SU-DHL-6 (cell line): ENCODE data around the gene CHMP2B.

Experiments used
- H2AFZ ChIP-seq: fragments of 200-600 bp; sonication (generic); 2 replicates; pipeline ENCODE4 v1.6.1; 2014; ENCODE audit warnings: low read depth, mild to moderate bottlenecking, moderate library complexity, mixed read lengths, antibody characterized with exemption, low read length; ENCODE audit not compliant: severe bottlenecking
- H3F3A ChIP-seq: fragments of 200-600 bp; shearing (Covaris generic); 2 replicates; pipeline ENCODE4 v1.6.0; 2016; ENCODE audit warnings: antibody characterized with exemption, mild to moderate bottlenecking; ENCODE audit not compliant: insufficient read depth
- H3K27ac ChIP-seq: fragments of 200-600 bp; sonication (generic); 2 replicates; pipeline ENCODE4 v1.5.1; 2016; ENCODE audit warnings: low read depth, mild to moderate bottlenecking, low read length, moderate library complexity, mixed read lengths
- H3K27me3 ChIP-seq: fragments of 200-600 bp; sonication (generic), shearing (Covaris generic); 2 replicates; pipeline ENCODE4 v1.6.0; 2014; ENCODE audit warnings: mild to moderate bottlenecking, low read length
- H3K36me3 ChIP-seq: fragments of 200-600 bp; sonication (generic); 2 replicates; pipeline ENCODE4 v1.6.1; 2014; ENCODE audit warnings: mild to moderate bottlenecking, low read length, mixed read lengths
- H3K4me2 ChIP-seq: fragments of 300-600, 200-600 bp; shearing (Covaris generic), sonication (generic); 2 replicates; pipeline ENCODE4 v1.6.0; 2014; ENCODE audit warnings: low read length, low read depth, mild to moderate bottlenecking; ENCODE audit not compliant: poor library complexity, severe bottlenecking
- H3K4me3 ChIP-seq: fragments of 200-600 bp; sonication (generic); 2 replicates; pipeline ENCODE4 v1.5.1; 2014; ENCODE audit warnings: antibody characterized with exemption, low read length, mild to moderate bottlenecking, mixed read lengths; ENCODE audit not compliant: insufficient read depth, poor library complexity, severe bottlenecking
- H3K79me2 ChIP-seq: fragments of 200-600 bp; sonication (generic); 2 replicates; pipeline ENCODE4 v1.6.1; 2014; ENCODE audit warnings: mild to moderate bottlenecking, low read length, moderate library complexity; ENCODE audit not compliant: insufficient read depth
- H3K9ac ChIP-seq: fragments of 200-600 bp; sonication (generic); 2 replicates; pipeline ENCODE4 v1.7.0; 2014; ENCODE audit warnings: mild to moderate bottlenecking, low read length
- H3K9me2 ChIP-seq: fragments of 200-600 bp; sonication (generic); replicated peaks from 2 replicates; pipeline ENCODE4 v1.6.1; 2014; ENCODE audit warnings: low read length; ENCODE audit not compliant: insufficient read depth
- H3K9me3 ChIP-seq: fragments of 200-600 bp; sonication (generic); 2 replicates; pipeline ENCODE4 v1.6.1; 2014; ENCODE audit warnings: low read length, mixed read lengths; ENCODE audit not compliant: insufficient read depth
- H4K20me1 ChIP-seq: fragments of 200-600 bp; sonication (generic); 2 replicates; pipeline ENCODE4 v1.6.1; 2014; ENCODE audit warnings: low read depth, mild to moderate bottlenecking, antibody characterized with exemption, low read length, moderate library complexity, mixed read lengths
- CTCF ChIP-seq: fragments of 200-600 bp; sonication (generic); IDR thresholded peaks from one replicate; pipeline ENCODE4 v1.5.1; 2017; ENCODE audit warnings: antibody characterized with exemption, mild to moderate bottlenecking, low read length, moderate library complexity; ENCODE audit not compliant: insufficient read depth, poor library complexity, severe bottlenecking
- EZH2phosphoT487 ChIP-seq: fragments of 200-600 bp; sonication (generic), shearing (Covaris generic); conservative IDR thresholded peaks from 2 replicates; pipeline ENCODE4 v1.6.1; 2018; ENCODE audit warnings: mild to moderate bottlenecking, antibody characterized with exemption, low read length, moderate library complexity, mixed read lengths

The CHMP2B gene

GRCh38 chr3:87227104-87227834 lies at the start of gene CHMP2B:
Gene CHMP2B (plus strand): TSS chr3:87227309. CDS start chr3:87227523, 214 bp downstream.
- no peaks in the 10 kb centered on the region for H3F3A ChIP-seq
- H3K79me2 ChIP-seq: peaks cover 25% of the 10 kb centered on the region

GRCh38 chr3:87179642-87180041 lies 47.5 kb upstream of the CHMP2B start:
- H3K4me2 ChIP-seq: no peak overlapping the region
- no peak overlapping the region for H3K4me3 ChIP-seq
- no peaks in the 10 kb centered on the region for H3F3A ChIP-seq
- H3K79me2 ChIP-seq: no peaks in the 10 kb centered on the region
- H3K9me2 ChIP-seq: no peaks in the 10 kb centered on the region
- no peak overlapping the region for H3K9ac ChIP-seq
- no peak overlapping the region for H2AFZ ChIP-seq
- no peak overlapping the region for H3K27ac ChIP-seq
- H4K20me1 ChIP-seq: no peaks in the 10 kb centered on the region
- TF ChIP-seq CTCF (no peak), EZH2phosphoT487 (no peak)
- H3K36me3 ChIP-seq: no peaks in the 10 kb centered on the region
- no peaks in the 10 kb centered on the region for H3K27me3 ChIP-seq
- H3K9me3 ChIP-seq: no peaks in the 10 kb centered on the region

More at GRCh38 chr3:87227104-87227834, at the start of gene CHMP2B:
- no peak within 1 kb of the TSS for H3K27ac ChIP-seq
- no peaks in the 10 kb centered on the region for H3K9me3 ChIP-seq
- H3K9me2 ChIP-seq: no peaks in the 10 kb centered on the region
- peak within 1 kb of the TSS; percentile 96 for H3K4me2 ChIP-seq
- peak within 1 kb of the TSS; percentile 89 for H3K9ac ChIP-seq
- TF ChIP-seq EZH2phosphoT487 (no peak), CTCF (no peak)
- H2AFZ ChIP-seq: peak within 1 kb of the TSS; percentile 97
- peak within 1 kb of the TSS; percentile 99 for H3K4me3 ChIP-seq
- H3K27me3 ChIP-seq: no peaks in the 10 kb centered on the region
- no peaks in the 10 kb centered on the region; the same call in 1 of the 2 replicates for H4K20me1 ChIP-seq
- no peaks in the 10 kb centered on the region for H3K36me3 ChIP-seq

- TF ChIP-seq EZH2phosphoT487 (no peak), CTCF (no peak)
- H2AFZ ChIP-seq: no peak overlapping the region
- no peaks in the 10 kb centered on the region for H3K9me2 ChIP-seq
Observed at GRCh38 chr3:87181551-87181950, 45.6 kb upstream of the CHMP2B start.

More at GRCh38 chr3:87181551-87181950, 45.6 kb upstream of the CHMP2B start:
- Histone ChIP-seq H3K9ac (no peak overlapping the region), H3K27me3 (no peaks in the 10 kb centered on the region), H3K79me2 (no peaks in the 10 kb centered on the region), H3K4me2 (no peak overlapping the region), H4K20me1 (no peaks in the 10 kb centered on the region), H3K9me3 (no peaks in the 10 kb centered on the region), H3F3A (no peaks in the 10 kb centered on the region), H3K4me3 (no peak overlapping the region), H3K27ac (no peak overlapping the region), H3K36me3 (no peaks in the 10 kb centered on the region)
